ENCODE measurements around the gene NDOR1. TPM values are rescaled to one million over a fixed set of nuclear protein-coding genes. Genes with fewer than 3 reads are reported as not detected.
A peak's percentile ranks its signal among the peaks of the same experiment; 100 is the strongest.

NDOR1 gene
- total RNA-seq, 1 donor from 2014 or later, result 28.0 TPM

GRCh38 chr9:137190315-137190856 is 15.1 kb upstream of the NDOR1 start:
- H3K4me3 Mint-ChIP-seq, result peak overlapping the region; percentile 83
- no peaks in the 10 kb centered on the region for H3K9me3 Mint-ChIP-seq
- H3K27me3 Mint-ChIP-seq, result no peaks in the 10 kb centered on the region
- H3K36me3 Mint-ChIP-seq, result no peaks in the 10 kb centered on the region
- no peak for DNase-seq (ENCODE audit: extremely low spot score, unreplicated experiment)
- H3K27ac Mint-ChIP-seq, result peak overlapping the region; percentile 99
- TF ChIP-seq CTCF (conservative IDR thresholded peaks at IDR 0.05), result no peak
- H3K4me1 Mint-ChIP-seq (ENCODE audit: unreplicated experiment), result peaks cover 9% of the 10 kb centered on the region

- TF ChIP-seq CTCF (conservative IDR thresholded peaks at IDR 0.05), result no peak
- Mint-ChIP-seq H3K36me3 (no peaks in the 10 kb centered on the region), H3K9me3 (no peaks in the 10 kb centered on the region), H3K4me1 (ENCODE audit: unreplicated experiment) (peaks cover 12% of the 10 kb centered on the region), H3K27ac (peak overlapping the region; percentile 99), H3K4me3 (peak overlapping the region; percentile 83), H3K27me3 (no peaks in the 10 kb centered on the region)
- DNase-seq (ENCODE audit: extremely low spot score, unreplicated experiment), result no peak
Observed at GRCh38 chr9:137191245-137191644, 14.3 kb upstream of the NDOR1 start.

- Mint-ChIP-seq H3K4me1 (ENCODE audit: unreplicated experiment) (peaks cover 9% of the 10 kb centered on the region), H3K27me3 (no peaks in the 10 kb centered on the region), H3K4me3 (no peak overlapping the region), H3K27ac (no peak overlapping the region), H3K9me3 (no peaks in the 10 kb centered on the region), H3K36me3 (no peaks in the 10 kb centered on the region)
- TF ChIP-seq CTCF (conservative IDR thresholded peaks at IDR 0.05), result no peak
- DNase-seq (ENCODE audit: extremely low spot score, unreplicated experiment), result no peak
Observed at GRCh38 chr9:137191691-137192447, 13.6 kb upstream of the NDOR1 start.

- Mint-ChIP-seq H3K9me3 (no peaks in the 10 kb centered on the region), H3K4me1 (ENCODE audit: unreplicated experiment) (peaks cover 7% of the 10 kb centered on the region), H3K27me3 (no peaks in the 10 kb centered on the region), H3K36me3 (no peaks in the 10 kb centered on the region), H3K27ac (no peak overlapping the region), H3K4me3 (no peak overlapping the region)
- TF ChIP-seq CTCF (conservative IDR thresholded peaks at IDR 0.05), result no peak
- no peak for DNase-seq (ENCODE audit: extremely low spot score, unreplicated experiment)
Observed at GRCh38 chr9:137192448-137192780, 13.1 kb upstream of the NDOR1 start.

GRCh38 chr9:137192859-137193258 is 12.6 kb upstream of the NDOR1 start:
- Mint-ChIP-seq H3K4me3 (no peak overlapping the region), H3K4me1 (ENCODE audit: unreplicated experiment) (peaks cover 7% of the 10 kb centered on the region), H3K27me3 (no peaks in the 10 kb centered on the region), H3K36me3 (no peaks in the 10 kb centered on the region), H3K27ac (no peak overlapping the region), H3K9me3 (no peaks in the 10 kb centered on the region)
- DNase-seq (ENCODE audit: extremely low spot score, unreplicated experiment), result no peak
- TF ChIP-seq CTCF (conservative IDR thresholded peaks at IDR 0.05), result no peak

All from type B pancreatic cell (in vitro differentiated cells).